Kidney (tissue), 14 donors: ENCODE data around the gene RUNX1. TPM values are rescaled to one million over a fixed set of nuclear protein-coding genes. Genes with fewer than 3 reads are reported as not detected.

ENCODE experiments used
- DNase-seq, 5 donors: peaks; one replicate each; pipeline ENCODE4 v3.0.0-alpha.2; 2013 to 2020
- FAIRE-seq: peaks from 2 replicates; lab custom pipeline; 2012; peaks lifted over from hg19 to GRCh38; lab: Jason Lieb, UNC
- H3K27ac ChIP-seq, 2 donors: one replicate each; pipeline ENCODE4 v1.7.0; 2013; ENCODE audit warnings: low read depth in 2 of 2, low read length in 2 of 2, inconsistent platforms in 1 of 2
- H3K27me3 ChIP-seq: one replicate; pipeline ENCODE4 v1.7.1; 2013; ENCODE audit warnings: low read length, inconsistent platforms; ENCODE audit not compliant: control insufficient read depth, insufficient read depth
- H3K36me3 ChIP-seq, 3 donors: one replicate each; pipeline versions ENCODE4 v1.7.0 to v1.7.1; 2013; ENCODE audit warnings: low read length in 3 of 3, control low read depth in 1 of 3, inconsistent platforms in 1 of 3; ENCODE audit not compliant: insufficient read depth in 3 of 3, control insufficient read depth in 2 of 3
- H3K4me1 ChIP-seq, 3 donors: one replicate each; pipeline versions ENCODE4 v1.7.0 to v1.7.1; 2013; ENCODE audit warnings: low read length in 3 of 3, inconsistent platforms in 1 of 3, low read depth in 1 of 3; ENCODE audit not compliant: control insufficient read depth in 2 of 3, insufficient read depth in 2 of 3
- H3K4me3 ChIP-seq, 3 donors: one replicate each; pipeline versions ENCODE4 v1.7.0 to v1.8.1; 2013; ENCODE audit warnings: low read length in 3 of 3, control low read depth in 1 of 3, inconsistent platforms in 1 of 3
- H3K9ac ChIP-seq, 3 donors: one replicate each; pipeline versions ENCODE4 v1.7.0 to v1.7.1; 2013; ENCODE audit warnings: low read length in 3 of 3, control low read depth in 1 of 3, inconsistent platforms in 1 of 3
- H3K9me3 ChIP-seq, 3 donors: one replicate each; pipeline versions ENCODE4 v1.7.0 to v1.7.1; 2013; ENCODE audit warnings: low read length in 3 of 3, control low read depth in 1 of 3, inconsistent platforms in 1 of 3; ENCODE audit not compliant: control insufficient read depth in 2 of 3, insufficient read depth in 1 of 3
- intact Hi-C: fragments of 100-400 bp; cut with DNase I; formaldehyde crosslinking; loops from one replicate; pipeline ENCODE4 v1.11.1; 2022
- polyA plus RNA-seq: library from polyadenylated mRNA; stranded (reverse); fragments of 350-450 nt; fragmentation: Illumina TruSeq; extraction: RNeasy Lipid Tissue Mini Kit (QIAGEN cat#74804); gene quantifications from one replicate; pipeline ENCODE4 v1.2.3, GENCODE V29; 2014; ENCODE audit warnings: low read depth, low replicate concordance; ENCODE audit not compliant: insufficient read depth
- total RNA-seq: library from RNA; stranded (reverse); fragmentation: NEBNext Ultra II Directional; extraction: Animal tissue kit (Norgen Biotek cat#: 25700); gene quantifications from one replicate; pipeline ENCODE4 v1.2.1, GENCODE V29; 2021
- TF ChIP-seq, protein P1 (sequence below): IDR thresholded peaks from 3 replicates; pipeline ENCODE4 v1.5.1; 2012; ENCODE audit warnings: mild to moderate bottlenecking, moderate library complexity, borderline replicate concordance; ENCODE audit not compliant: insufficient read depth; ENCODE audit errors: extremely low read depth
- donor health status: control.
- donor health status: control.
- donor health status: control.
- donor health status: control.
- donor health status: control.
- donor health status: DM: yes; HTN: yes; CAD: no.
- donor health status: Normal renal cell carcinoma (clear cell type).

The RUNX1 gene
- total and polyA plus RNA-seq, 2 donors from 2014 or later = 1.3 to 58.0 TPM

DNA sequence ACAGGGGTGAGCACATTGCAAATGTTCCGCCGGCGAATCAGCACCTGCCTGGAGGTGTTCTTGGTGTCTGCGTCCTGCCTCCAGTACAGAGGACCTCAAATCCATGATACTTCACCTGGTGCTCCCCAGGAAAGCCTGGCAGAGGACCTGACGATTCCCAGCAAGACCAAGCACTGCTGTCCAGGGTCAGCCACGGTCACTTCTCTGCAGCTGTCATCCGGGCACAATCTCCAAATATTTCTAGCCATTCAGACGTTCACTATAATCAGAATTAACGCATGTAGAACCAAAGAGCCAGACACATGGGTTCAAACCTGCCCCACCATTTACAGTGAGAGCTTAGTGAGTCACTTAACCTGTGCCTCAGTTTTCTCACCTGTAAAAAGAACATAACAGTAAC, 305.8 kb downstream of the RUNX1 start:
- intact Hi-C loops = loop anchor here (10.0 kb wide), 1 partner anchor 1102 kb away; no protein-coding TSS in a partner anchor
- no peak overlapping the region for H3K9ac ChIP-seq
- H3K4me1 ChIP-seq = peaks cover 0 to 5% (median 0%) of the 10 kb centered on the region in 3 donors
- no peaks in the 10 kb centered on the region for H3K36me3 ChIP-seq
- H3K4me3 ChIP-seq = no peak overlapping the region
- FAIRE-seq (no peak), DNase-seq (no peak)
- TF ChIP-seq, protein P1, sequence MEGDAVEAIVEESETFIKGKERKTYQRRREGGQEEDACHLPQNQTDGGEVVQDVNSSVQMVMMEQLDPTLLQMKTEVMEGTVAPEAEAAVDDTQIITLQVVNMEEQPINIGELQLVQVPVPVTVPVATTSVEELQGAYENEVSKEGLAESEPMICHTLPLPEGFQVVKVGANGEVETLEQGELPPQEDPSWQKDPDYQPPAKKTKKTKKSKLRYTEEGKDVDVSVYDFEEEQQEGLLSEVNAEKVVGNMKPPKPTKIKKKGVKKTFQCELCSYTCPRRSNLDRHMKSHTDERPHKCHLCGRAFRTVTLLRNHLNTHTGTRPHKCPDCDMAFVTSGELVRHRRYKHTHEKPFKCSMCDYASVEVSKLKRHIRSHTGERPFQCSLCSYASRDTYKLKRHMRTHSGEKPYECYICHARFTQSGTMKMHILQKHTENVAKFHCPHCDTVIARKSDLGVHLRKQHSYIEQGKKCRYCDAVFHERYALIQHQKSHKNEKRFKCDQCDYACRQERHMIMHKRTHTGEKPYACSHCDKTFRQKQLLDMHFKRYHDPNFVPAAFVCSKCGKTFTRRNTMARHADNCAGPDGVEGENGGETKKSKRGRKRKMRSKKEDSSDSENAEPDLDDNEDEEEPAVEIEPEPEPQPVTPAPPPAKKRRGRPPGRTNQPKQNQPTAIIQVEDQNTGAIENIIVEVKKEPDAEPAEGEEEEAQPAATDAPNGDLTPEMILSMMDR = no peak
- H3K27me3 ChIP-seq = no peaks in the 10 kb centered on the region
- no peaks in the 10 kb centered on the region for H3K9me3 ChIP-seq
- H3K27ac ChIP-seq = no peak overlapping the region

GRCh38 chr21:34740198-34740597, 308.9 kb downstream of the RUNX1 start:
- no peak for DNase-seq
- peaks cover 0 to 3% (median 0%) of the 10 kb centered on the region in 3 donors for H3K4me1 ChIP-seq
- no peaks in the 10 kb centered on the region for H3K27me3 ChIP-seq
- no peak overlapping the region for H3K27ac ChIP-seq
- no peak for FAIRE-seq
- no peak overlapping the region for H3K4me3 ChIP-seq
- no peak overlapping the region for H3K9ac ChIP-seq
- no peaks in the 10 kb centered on the region for H3K36me3 ChIP-seq
- TF ChIP-seq, protein P1 = no peak
- intact Hi-C loops = loop anchor here (10.0 kb wide), 1 partner anchor 1105 kb away; no protein-coding TSS in a partner anchor
- no peaks in the 10 kb centered on the region for H3K9me3 ChIP-seq
